Retinal pigment epithelial cell (primary cell): ENCODE data around the gene FOXP1.

ENCODE experiments used
- DNase-seq: peaks from one replicate; pipeline ENCODE4 v3.0.0-alpha.2; 2010; ENCODE audit warnings: low read depth
- H3K4me3 ChIP-seq: 2 replicates; pipeline ENCODE4 v1.5.1; 2011; ENCODE audit warnings: mild to moderate bottlenecking, low read length, control low read depth, moderate library complexity
- TF ChIP-seq, protein P1 (sequence below): conservative IDR thresholded peaks from 2 replicates; pipeline ENCODE4 v1.5.1; 2011; ENCODE audit warnings: low read depth, low read length, control low read depth, inconsistent platforms

Gene FOXP1

DNA sequence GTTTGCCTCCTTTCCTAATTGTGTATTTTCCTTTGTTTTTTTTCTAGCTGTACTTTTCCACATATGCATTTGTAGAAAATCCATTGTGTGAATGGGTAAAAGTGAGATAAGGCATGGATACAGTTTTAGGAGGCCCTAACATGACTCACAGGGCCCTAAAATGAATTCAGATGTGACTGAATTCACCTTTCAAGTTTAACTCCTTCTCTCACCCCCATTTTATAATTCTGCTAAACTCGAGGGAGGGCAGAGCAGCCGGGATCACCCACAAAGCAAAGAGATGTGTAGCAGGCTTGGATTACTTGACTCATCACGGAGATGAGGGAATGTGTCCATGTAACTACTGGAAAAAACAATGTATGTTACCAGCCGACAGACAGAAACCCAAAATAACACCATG lies 59.9 kb downstream of the FOXP1 start:
- TF ChIP-seq, protein P1, sequence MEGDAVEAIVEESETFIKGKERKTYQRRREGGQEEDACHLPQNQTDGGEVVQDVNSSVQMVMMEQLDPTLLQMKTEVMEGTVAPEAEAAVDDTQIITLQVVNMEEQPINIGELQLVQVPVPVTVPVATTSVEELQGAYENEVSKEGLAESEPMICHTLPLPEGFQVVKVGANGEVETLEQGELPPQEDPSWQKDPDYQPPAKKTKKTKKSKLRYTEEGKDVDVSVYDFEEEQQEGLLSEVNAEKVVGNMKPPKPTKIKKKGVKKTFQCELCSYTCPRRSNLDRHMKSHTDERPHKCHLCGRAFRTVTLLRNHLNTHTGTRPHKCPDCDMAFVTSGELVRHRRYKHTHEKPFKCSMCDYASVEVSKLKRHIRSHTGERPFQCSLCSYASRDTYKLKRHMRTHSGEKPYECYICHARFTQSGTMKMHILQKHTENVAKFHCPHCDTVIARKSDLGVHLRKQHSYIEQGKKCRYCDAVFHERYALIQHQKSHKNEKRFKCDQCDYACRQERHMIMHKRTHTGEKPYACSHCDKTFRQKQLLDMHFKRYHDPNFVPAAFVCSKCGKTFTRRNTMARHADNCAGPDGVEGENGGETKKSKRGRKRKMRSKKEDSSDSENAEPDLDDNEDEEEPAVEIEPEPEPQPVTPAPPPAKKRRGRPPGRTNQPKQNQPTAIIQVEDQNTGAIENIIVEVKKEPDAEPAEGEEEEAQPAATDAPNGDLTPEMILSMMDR: no peak
- DNase-seq: no peak

DNA sequence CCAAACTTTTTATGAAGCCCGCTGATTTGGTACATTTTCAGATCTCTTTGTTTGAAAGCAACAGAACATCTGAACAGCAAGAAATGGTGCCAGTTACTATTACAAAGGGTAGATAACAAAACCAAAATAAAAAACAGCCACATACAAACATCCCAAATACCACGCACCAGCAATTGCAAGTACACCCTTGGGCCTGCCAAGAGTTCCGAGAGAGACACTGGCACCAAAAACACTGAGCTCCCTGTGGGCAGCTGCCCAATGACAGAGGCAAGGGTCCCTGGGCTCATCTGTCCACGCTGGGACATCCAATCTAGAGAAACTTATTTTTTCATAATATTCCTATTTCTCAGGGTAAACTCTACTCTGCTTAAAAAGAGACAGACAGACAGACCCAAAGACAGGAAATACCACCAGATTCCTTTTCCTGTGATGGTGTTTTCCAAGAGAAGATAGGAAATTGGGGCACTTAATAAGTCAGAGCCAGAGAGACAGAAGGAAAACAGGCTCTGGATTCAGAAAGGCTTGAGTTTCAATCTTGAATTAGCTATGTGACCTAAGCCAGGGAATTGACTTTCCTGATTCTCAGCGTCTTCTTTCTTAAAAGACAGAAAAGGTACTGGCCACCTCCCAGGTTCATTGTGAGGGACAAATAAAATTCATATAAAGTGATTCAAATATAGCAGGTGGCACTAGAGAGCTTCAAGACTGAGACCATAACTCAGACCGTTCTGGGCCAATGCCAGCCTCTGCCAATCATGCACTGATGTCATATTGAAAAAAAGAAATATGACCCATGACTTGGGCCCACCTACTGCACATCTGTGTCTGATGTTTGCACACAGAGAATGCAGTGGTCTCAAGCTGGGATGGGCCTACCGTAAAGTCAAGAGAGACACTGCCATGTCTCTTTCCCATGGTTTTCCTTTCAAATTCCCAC lies 61.3 kb downstream of the FOXP1 start:
- TF ChIP-seq, protein P1: no peak
- H3K4me3 ChIP-seq: no peak overlapping the region
- DNase-seq: no peak

More for the DNA sequence above, 59.9 kb downstream of the FOXP1 start:
- H3K4me3 ChIP-seq: no peak overlapping the region

DNA sequence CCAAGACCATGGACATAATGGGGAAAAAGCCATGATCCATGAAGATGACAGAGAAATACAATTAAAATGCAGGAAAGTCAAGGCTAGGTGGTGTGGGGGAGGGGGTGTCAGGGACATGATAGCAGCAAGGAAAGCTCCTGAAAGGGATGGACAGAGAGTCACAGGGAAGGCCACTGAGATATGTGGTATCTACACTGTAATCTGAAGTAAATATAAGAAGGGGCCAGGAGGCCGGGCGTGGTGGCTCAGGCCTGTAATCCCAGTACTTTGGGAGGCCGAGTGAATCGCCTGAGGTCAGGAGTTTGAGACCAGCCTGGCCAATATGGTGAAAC lies 62.5 kb downstream of the FOXP1 start:
- TF ChIP-seq, protein P1: no peak
- no peak for DNase-seq
- H3K4me3 ChIP-seq: no peak overlapping the region

DNA sequence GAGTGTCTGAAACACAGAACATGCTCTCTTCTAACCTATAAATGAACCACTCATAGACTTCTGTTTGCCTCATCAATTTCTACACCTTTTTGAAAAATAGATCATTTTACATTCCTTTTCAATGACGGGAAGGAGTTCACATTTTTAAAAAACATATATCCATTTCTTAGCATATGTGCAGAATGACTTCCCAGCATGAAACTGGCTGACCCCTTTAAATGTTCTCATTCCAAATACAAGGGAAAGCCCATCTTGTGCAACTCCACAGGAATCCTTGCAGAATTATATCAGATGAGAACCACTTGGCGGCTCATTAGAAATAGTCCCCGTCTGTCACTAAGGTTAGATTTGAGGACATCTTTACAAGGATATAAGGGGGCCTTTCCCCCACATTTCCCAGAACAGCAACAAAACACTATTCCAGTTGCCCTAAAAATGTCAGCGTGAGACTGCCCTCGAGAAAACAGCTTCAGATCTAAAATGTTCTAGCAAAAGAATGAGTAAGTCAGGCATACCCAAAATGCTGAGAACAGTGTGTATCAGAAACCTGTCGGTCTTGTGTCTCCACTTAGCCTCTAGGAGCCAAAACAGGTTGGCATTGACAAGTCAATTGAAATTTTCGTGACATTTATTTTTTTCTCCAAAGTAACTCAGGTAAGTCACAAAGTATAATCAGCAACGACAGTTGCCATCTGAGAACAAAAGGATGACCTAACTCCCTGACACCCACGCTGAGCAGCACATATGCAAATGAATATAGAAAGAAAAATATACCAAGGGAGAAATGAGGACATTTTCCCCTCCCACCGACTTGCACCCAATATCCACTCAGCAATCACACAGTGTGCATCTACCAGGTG lies 63.1 kb downstream of the FOXP1 start:
- no peak overlapping the region for H3K4me3 ChIP-seq
- no peak for DNase-seq
- TF ChIP-seq, protein P1: no peak

DNA sequence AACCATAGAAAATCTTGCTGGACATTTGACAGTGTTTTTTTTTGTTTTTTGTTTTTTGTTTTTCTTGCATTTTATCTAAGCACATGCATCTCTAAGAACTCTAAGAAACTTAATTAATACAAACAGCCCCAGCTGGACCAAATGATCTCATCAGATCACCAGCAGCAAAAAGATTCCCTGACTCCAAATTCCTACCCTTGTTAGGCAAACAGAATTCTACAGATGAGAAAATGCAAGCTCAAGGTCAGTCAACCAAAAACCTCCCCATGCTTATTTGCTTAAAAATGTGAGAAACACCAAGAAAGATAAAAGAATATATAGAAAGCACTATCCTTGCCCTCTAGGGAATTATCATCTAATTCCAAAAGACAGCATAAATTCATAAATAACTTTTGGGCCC lies 65.4 kb downstream of the FOXP1 start:
- H3K4me3 ChIP-seq: no peak overlapping the region
- DNase-seq: no peak
- TF ChIP-seq, protein P1: no peak

DNA sequence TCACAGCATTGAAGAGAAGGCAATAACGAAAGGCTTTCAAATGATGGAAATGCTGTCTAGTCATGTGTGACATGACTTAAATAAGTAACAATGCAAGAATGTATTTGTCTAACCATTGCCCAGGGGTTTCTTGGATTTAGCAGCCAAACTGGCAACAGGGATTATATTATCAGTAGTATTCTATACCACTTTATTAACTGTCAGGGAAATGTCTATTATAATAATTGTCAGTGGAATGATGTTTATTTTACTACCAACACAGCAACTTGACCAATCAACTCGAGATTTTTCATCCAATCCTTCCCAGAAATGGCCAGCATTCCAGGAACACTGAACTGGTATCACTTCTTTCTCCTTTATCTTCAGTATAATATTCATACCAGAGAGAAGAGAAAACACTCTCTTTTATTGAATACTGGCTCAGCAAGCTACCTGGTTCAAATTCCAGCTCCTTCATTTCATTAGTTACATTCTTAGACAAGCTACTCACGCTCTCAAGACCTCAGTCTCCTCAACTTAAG lies 66.2 kb downstream of the FOXP1 start:
- no peak for DNase-seq

More for the DNA sequence above, 66.2 kb downstream of the FOXP1 start:
- no peak overlapping the region for H3K4me3 ChIP-seq
- TF ChIP-seq, protein P1: no peak
